ENCODE data around the gene HDDC3. TPM values are rescaled to one million over a fixed set of nuclear protein-coding genes. Genes with fewer than 3 reads are reported as not detected.
A peak's percentile ranks its signal among the peaks of the same experiment; 100 is the strongest.

HDDC3 gene
- total and polyA plus RNA-seq, 10 donors, result 12.8 to 34.5 (median 21.7) TPM

GRCh38 chr15:90949979-90950675, 17.8 kb upstream of the HDDC3 start:
- Histone ChIP-seq H3K27ac (peak overlapping the region in 2 of 8 donors; percentile 17 to 37), H3K27me3 (replicated peaks in 1 of 7) (no peaks in the 10 kb centered on the region), H3K36me3 (peaks cover 1 to 89% (median 83%) of the 10 kb centered on the region in 6 donors), H3K9me3 (no peaks in the 10 kb centered on the region), H3K4me3 (no peak overlapping the region), H3K4me1 (peaks cover under 1 to 22% (median 7%) of the 10 kb centered on the region in 6 donors)
- no peak for DNase-seq
- intact Hi-C loops (cut with DNase I; ENCODE audit: low total_unique reads), result no loop called here
- 87 to 93% (median 90%) methylated on average over 14 to 23 of the region's 23 CpGs for WGBS, 5 donors
- TF ChIP-seq POLR2AphosphoS5 (IDR thresholded peaks at IDR 0.05), result peak in 1 of 3 donors; percentile 24
- no peak for TF ChIP-seq CTCF (IDR thresholded peaks at IDR 0.05 in 8 of 11, conservative IDR thresholded peaks at IDR 0.05 in 3 of 11)

GRCh38 chr15:90948506-90948905, 16.2 kb upstream of the HDDC3 start:
- WGBS, 5 donors, result 92 to 97% (median 96%) methylated on average over 8 of the region's 8 CpGs
- Histone ChIP-seq H3K4me3 (no peak overlapping the region), H3K27ac (no peak overlapping the region), H3K27me3 (replicated peaks in 1 of 7) (no peaks in the 10 kb centered on the region), H3K9me3 (no peaks in the 10 kb centered on the region), H3K4me1 (peaks cover 0 to 14% (median 0%) of the 10 kb centered on the region in 6 donors), H3K36me3 (peaks cover 7 to 100% (median 96%) of the 10 kb centered on the region in 6 donors)
- intact Hi-C loops (cut with DNase I; ENCODE audit: low total_unique reads), result no loop called here
- TF ChIP-seq POLR2A (IDR thresholded peaks at IDR 0.05) (no peak), POLR2AphosphoS5 (IDR thresholded peaks at IDR 0.05) (no peak), CTCF (IDR thresholded peaks at IDR 0.05 in 8 of 11, conservative IDR thresholded peaks at IDR 0.05 in 3 of 11) (no peak)
- no peak for DNase-seq

- no peak for TF ChIP-seq POLR2AphosphoS5 (IDR thresholded peaks at IDR 0.05)
- no peak for TF ChIP-seq POLR2A (IDR thresholded peaks at IDR 0.05)
- TF ChIP-seq CTCF (IDR thresholded peaks at IDR 0.05 in 8 of 11, conservative IDR thresholded peaks at IDR 0.05 in 3 of 11), result no peak
- H3K4me3 ChIP-seq, result no peak overlapping the region
- H3K36me3 ChIP-seq, result peaks cover 7 to 100% (median 96%) of the 10 kb centered on the region in 6 donors
- H3K27me3 ChIP-seq (replicated peaks in 1 of 7), result no peaks in the 10 kb centered on the region
- WGBS, 5 donors, result 88 to 97% (median 92%) methylated on average over 12 to 18 of the region's 18 CpGs
- peaks cover 0 to 14% (median 0%) of the 10 kb centered on the region in 6 donors for H3K4me1 ChIP-seq
- H3K9me3 ChIP-seq, result no peaks in the 10 kb centered on the region
- H3K27ac ChIP-seq, result no peak overlapping the region
- DNase-seq, result no peak
- intact Hi-C loops (cut with DNase I; ENCODE audit: low total_unique reads), result no loop called here
Observed at GRCh38 chr15:90947577-90948357, 15.4 kb upstream of the HDDC3 start.
